HG03558 (cell line): ENCODE measurements around the gene NR0B1.

Experiments used
- ATAC-seq: cut with Tn5 transposase; IDR thresholded peaks from one replicate; pipeline ENCODE4 v1.9.1; 2021; ENCODE audit warnings: moderate number of reproducible peaks; ENCODE audit not compliant: unreplicated experiment; ENCODE audit errors: extremely low read depth

NR0B1 gene

GRCh38 chrX:30278365-30278764 is 30.8 kb downstream of the NR0B1 start:
- ATAC-seq = no peak

- ATAC-seq = no peak
These were observed 33.7 kb downstream of the NR0B1 start for GRCh38 chrX:30275498-30275897.

GRCh38 chrX:30270639-30271038 is 38.6 kb downstream of the NR0B1 start:
- no peak for ATAC-seq

- no peak for ATAC-seq
These were observed 46.4 kb downstream of the NR0B1 start for GRCh38 chrX:30262763-30263162.

- no peak for ATAC-seq
These were observed 48.2 kb downstream of the NR0B1 start for GRCh38 chrX:30261012-30261411.

GRCh38 chrX:30259927-30260326 is 49.3 kb downstream of the NR0B1 start:
- ATAC-seq = no peak
